Lung (tissue), 12 donors: Measurements from ENCODE around the gene ESYT1. TPM values are rescaled to one million over a fixed set of nuclear protein-coding genes. Genes with fewer than 3 reads are reported as not detected.

Experiments used
- ATAC-seq: fragments of 200-7000 bp; cut with Tn5 transposase; one replicate; pipeline ENCODE4 v1.9.1; 2020; ENCODE audit warnings: moderate number of reproducible peaks; ENCODE audit not compliant: insufficient read depth, low FRiP score
- DNase-seq, 3 donors: peaks; one replicate each; pipeline ENCODE4 v3.0.0-alpha.2; 2013 to 2017
- H3K27ac ChIP-seq, 2 donors: one replicate each; pipeline ENCODE4 v1.5.1; 2013; ENCODE audit warnings: mild to moderate bottlenecking in 2 of 2, moderate library complexity in 2 of 2, control low read depth in 1 of 2, inconsistent platforms in 1 of 2, low read depth in 1 of 2, low read length in 1 of 2
- H3K27me3 ChIP-seq, 3 donors: one replicate each; pipeline ENCODE4 v1.5.1; 2013; ENCODE audit warnings: low read length in 2 of 3; ENCODE audit not compliant: control insufficient read depth in 3 of 3, insufficient read depth in 3 of 3
- H3K36me3 ChIP-seq, 4 donors: one replicate each; pipeline ENCODE4 v1.5.1; 2013; ENCODE audit warnings: low read length in 4 of 4, mild to moderate bottlenecking in 1 of 4, moderate library complexity in 1 of 4; ENCODE audit not compliant: control insufficient read depth in 4 of 4, insufficient read depth in 4 of 4
- H3K4me1 ChIP-seq, 5 donors: one replicate each; pipeline ENCODE4 v1.5.1; 2013; ENCODE audit warnings: low read length in 5 of 5, mild to moderate bottlenecking in 2 of 5, moderate library complexity in 1 of 5; ENCODE audit not compliant: control insufficient read depth in 5 of 5, insufficient read depth in 5 of 5
- H3K4me3 ChIP-seq: one replicate; pipeline ENCODE4 v1.5.1; 2013; ENCODE audit warnings: mild to moderate bottlenecking, control low read depth, moderate library complexity
- H3K9ac ChIP-seq, 2 donors: one replicate each; pipeline ENCODE4 v1.5.1; 2013; ENCODE audit warnings: low read length in 2 of 2, control low read depth in 1 of 2; ENCODE audit not compliant: insufficient read depth in 1 of 2
- H3K9me3 ChIP-seq, 4 donors: one replicate each; pipeline ENCODE4 v1.5.1; 2013; ENCODE audit warnings: low read length in 3 of 4, mild to moderate bottlenecking in 1 of 4, moderate library complexity in 1 of 4; ENCODE audit not compliant: control insufficient read depth in 4 of 4, insufficient read depth in 3 of 4
- WGBS, 2 donors: extraction: QIAGEN DNeasy Blood & Tissue Kit; methylation state at CpG; one replicate each; pipeline ENCODE4 v1.1.7; 2013; 5-methylcytosine and 5-hydroxymethylcytosine counted together
- polyA plus RNA-seq, 2 donors: library from polyadenylated mRNA; stranded (reverse); fragments of 200-250 nt; gene quantifications; one replicate each; pipeline ENCODE4 v1.2.1, GENCODE V29; 2013
- total RNA-seq, 2 donors: library from RNA; depleted of rRNA in 1 of 2; stranded (reverse); fragments of >200 nt in 1 of 2; gene quantifications; one replicate each; pipeline ENCODE4 v1.2.1, GENCODE V29; 2014 to 2021
- TF ChIP-seq, protein P1 (sequence below): IDR thresholded peaks from 2 replicates; pipeline ENCODE4 v1.5.1; 2012; ENCODE audit warnings: mild to moderate bottlenecking; ENCODE audit errors: control extremely low read depth, extremely low read depth
- donor health status: control.
- donor health status: control.
- donor health status: Bipolar disorder and iron deficiency.
- donor health status: healthy.
- donor health status: DM: yes; HTN: yes; CAD: no.

ESYT1 gene
- total and polyA plus RNA-seq, 4 donors, result 23.5 to 131 (median 64.2) TPM

GRCh38 chr12:56164345-56164729 is 36.3 kb downstream of the ESYT1 start:
- H3K4me3 ChIP-seq, result no peak overlapping the region
- WGBS, 2 donors, result 94 to 95% methylated on average over 17 of the region's 17 CpGs
- no peaks in the 10 kb centered on the region for H3K9me3 ChIP-seq
- H3K9ac ChIP-seq, result no peak overlapping the region
- no peak overlapping the region for H3K27ac ChIP-seq
- no peaks in the 10 kb centered on the region for H3K27me3 ChIP-seq
- TF ChIP-seq, protein P1, sequence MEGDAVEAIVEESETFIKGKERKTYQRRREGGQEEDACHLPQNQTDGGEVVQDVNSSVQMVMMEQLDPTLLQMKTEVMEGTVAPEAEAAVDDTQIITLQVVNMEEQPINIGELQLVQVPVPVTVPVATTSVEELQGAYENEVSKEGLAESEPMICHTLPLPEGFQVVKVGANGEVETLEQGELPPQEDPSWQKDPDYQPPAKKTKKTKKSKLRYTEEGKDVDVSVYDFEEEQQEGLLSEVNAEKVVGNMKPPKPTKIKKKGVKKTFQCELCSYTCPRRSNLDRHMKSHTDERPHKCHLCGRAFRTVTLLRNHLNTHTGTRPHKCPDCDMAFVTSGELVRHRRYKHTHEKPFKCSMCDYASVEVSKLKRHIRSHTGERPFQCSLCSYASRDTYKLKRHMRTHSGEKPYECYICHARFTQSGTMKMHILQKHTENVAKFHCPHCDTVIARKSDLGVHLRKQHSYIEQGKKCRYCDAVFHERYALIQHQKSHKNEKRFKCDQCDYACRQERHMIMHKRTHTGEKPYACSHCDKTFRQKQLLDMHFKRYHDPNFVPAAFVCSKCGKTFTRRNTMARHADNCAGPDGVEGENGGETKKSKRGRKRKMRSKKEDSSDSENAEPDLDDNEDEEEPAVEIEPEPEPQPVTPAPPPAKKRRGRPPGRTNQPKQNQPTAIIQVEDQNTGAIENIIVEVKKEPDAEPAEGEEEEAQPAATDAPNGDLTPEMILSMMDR, result no peak
- DNase-seq (no peak), ATAC-seq (no peak)
- H3K4me1 ChIP-seq, result peaks cover 0 to 17% (median 13%) of the 10 kb centered on the region in 5 donors
- H3K36me3 ChIP-seq, result peaks cover 17 to 68% (median 62%) of the 10 kb centered on the region in 4 donors

DNA sequence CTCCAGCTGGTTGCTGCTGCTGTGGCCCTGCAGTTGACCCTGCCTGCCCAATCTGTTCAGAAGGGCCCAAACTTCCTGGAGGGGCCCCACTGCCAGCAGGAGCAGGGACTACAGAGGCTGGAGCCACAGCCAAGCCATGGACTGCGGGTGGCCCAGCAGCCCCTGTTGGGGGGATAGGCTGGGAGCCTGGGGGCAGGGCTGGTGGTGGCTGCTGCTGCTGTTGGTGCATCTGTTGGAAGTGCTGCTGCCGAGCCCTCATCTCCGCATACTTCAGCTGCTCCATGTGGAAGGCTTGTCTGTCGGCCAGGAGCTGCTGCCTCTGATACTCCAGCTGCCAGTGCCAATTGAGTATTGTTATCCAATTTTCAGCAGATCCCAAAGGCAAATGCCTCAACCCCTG is 37.3 kb downstream of the ESYT1 start:
- 77 to 82% methylated on average over 4 of the region's 4 CpGs for WGBS, 2 donors
- Histone ChIP-seq H3K36me3 (peaks cover 16 to 69% (median 57%) of the 10 kb centered on the region in 4 donors), H3K9me3 (no peaks in the 10 kb centered on the region), H3K4me1 (peaks cover 0 to 9% (median 5%) of the 10 kb centered on the region in 5 donors), H3K4me3 (no peak overlapping the region), H3K27ac (no peak overlapping the region), H3K9ac (no peak overlapping the region), H3K27me3 (no peaks in the 10 kb centered on the region)
- ATAC-seq (no peak), DNase-seq (no peak)
- TF ChIP-seq, protein P1, result no peak

DNA sequence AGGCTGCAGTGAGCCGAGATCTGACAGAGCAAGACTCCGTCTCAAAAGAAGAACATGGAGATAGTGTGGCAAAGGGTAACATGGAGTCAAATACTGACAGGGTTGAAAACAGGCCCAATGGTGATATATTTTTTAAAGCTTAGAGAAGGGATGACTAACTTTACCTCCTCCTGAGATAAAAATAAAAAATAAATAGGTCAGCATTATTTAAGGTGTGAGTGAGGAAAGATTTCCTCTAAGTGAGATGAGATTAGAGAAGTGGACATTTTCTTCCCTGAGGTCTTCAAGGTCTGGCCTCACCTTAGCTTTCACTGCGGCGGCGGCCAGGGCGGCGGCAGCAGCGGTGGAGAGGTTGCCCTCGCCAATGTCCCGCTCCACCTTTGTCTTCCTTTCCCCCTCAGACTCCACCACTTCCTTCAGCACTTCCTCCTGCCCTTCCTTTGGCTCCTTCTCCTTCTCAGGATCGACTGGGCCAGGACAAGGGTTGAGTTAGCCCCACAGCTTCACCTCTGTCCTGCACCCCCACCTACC is 41.2 kb downstream of the ESYT1 start:
- Histone ChIP-seq H3K36me3 (peaks cover 40 to 69% (median 58%) of the 10 kb centered on the region in 4 donors), H3K9ac (no peak overlapping the region), H3K4me3 (no peak overlapping the region), H3K27ac (no peak overlapping the region), H3K9me3 (no peaks in the 10 kb centered on the region), H3K27me3 (no peaks in the 10 kb centered on the region), H3K4me1 (no peaks in the 10 kb centered on the region)
- TF ChIP-seq, protein P1, result no peak
- no peak for DNase-seq
- no peak for ATAC-seq
- WGBS, 2 donors, result 74% methylated on average over 11 of the region's 11 CpGs

- DNase-seq, result no peak
- Histone ChIP-seq H3K36me3 (peaks cover 41 to 61% (median 54%) of the 10 kb centered on the region in 4 donors), H3K27ac (no peak overlapping the region), H3K27me3 (no peaks in the 10 kb centered on the region), H3K9ac (no peak overlapping the region), H3K4me1 (no peaks in the 10 kb centered on the region), H3K4me3 (no peak overlapping the region), H3K9me3 (no peaks in the 10 kb centered on the region)
- TF ChIP-seq, protein P1, result no peak
- WGBS, 2 donors, result 90% methylated on average over 7 of the region's 7 CpGs
- ATAC-seq, result no peak
Measured at GRCh38 chr12:56172839-56173238, 44.8 kb downstream of the ESYT1 start.
